Lower lobe of right lung (tissue), 2 donors: ENCODE data around the gene INAVA. TPM values are rescaled to one million over a fixed set of nuclear protein-coding genes. Genes with fewer than 3 reads are reported as not detected.

Experiments used
- ATAC-seq, 2 donors: fragments of 200-7000 bp; cut with Tn5 transposase; one replicate each; pipeline ENCODE4 v1.9.1; 2020 to 2022; ENCODE audit warnings: mild to moderate bottlenecking in 2 of 2, moderate library complexity in 2 of 2
- DNase-seq: peaks from one replicate; pipeline ENCODE4 v3.0.0-alpha.2; 2020
- H3K27ac ChIP-seq: fragments of 200-600 bp; one replicate; pipeline ENCODE4 v1.8.0; 2022
- H3K27me3 ChIP-seq: fragments of 200-600 bp; one replicate; pipeline ENCODE4 v1.8.0; 2022; ENCODE audit warnings: low read depth
- H3K36me3 ChIP-seq: fragments of 200-600 bp; one replicate; pipeline ENCODE4 v1.8.0; 2022; ENCODE audit warnings: mild to moderate bottlenecking
- H3K4me1 ChIP-seq: fragments of 200-600 bp; one replicate; pipeline ENCODE4 v1.8.0; 2022
- H3K4me3 ChIP-seq: fragments of 200-600 bp; one replicate; pipeline ENCODE4 v1.8.0; 2022; ENCODE audit warnings: mild to moderate bottlenecking
- H3K9me3 ChIP-seq: fragments of 200-600 bp; one replicate; pipeline ENCODE4 v1.8.0; 2022
- CTCF ChIP-seq: fragments of 200-600 bp; IDR thresholded peaks from one replicate; pipeline ENCODE4 v1.8.0; 2022; ENCODE audit warnings: antibody characterized with exemption, mild to moderate bottlenecking
- intact Hi-C: fragments of 100-400 bp; cut with DNase I; formaldehyde crosslinking; loops from one replicate; pipeline ENCODE4 v1.11.0; 2022
- total RNA-seq: library from RNA; stranded (reverse); fragmentation: NEBNext Ultra II Directional; extraction: Animal tissue kit (Norgen Biotek cat#: 25700); gene quantifications from one replicate; pipeline ENCODE4 v1.2.1, GENCODE V29; 2021
- donor health status: DM: no; HTN: yes; CAD: no; lungs with severe emphysema.

The INAVA gene
- total RNA-seq, 1 donor from 2014 or later = 7.8 TPM

GRCh38 chr1:200916152-200916551 is 21.5 kb downstream of the INAVA start:
- intact Hi-C loops = no loop called here
- Histone ChIP-seq H3K9me3 (no peaks in the 10 kb centered on the region), H3K4me1 (no peaks in the 10 kb centered on the region), H3K27me3 (no peaks in the 10 kb centered on the region), H3K36me3 (no peaks in the 10 kb centered on the region), H3K27ac (no peak overlapping the region), H3K4me3 (no peak overlapping the region)
- no peak for DNase-seq
- no peak for TF ChIP-seq CTCF
- peak in 1 of 2 donors; percentile 10 for ATAC-seq

- Histone ChIP-seq H3K27me3 (no peaks in the 10 kb centered on the region), H3K4me3 (no peak overlapping the region), H3K9me3 (no peaks in the 10 kb centered on the region), H3K27ac (no peak overlapping the region), H3K36me3 (no peaks in the 10 kb centered on the region), H3K4me1 (no peaks in the 10 kb centered on the region)
- TF ChIP-seq CTCF = no peak
- ATAC-seq = no peak
- intact Hi-C loops = no loop called here
- DNase-seq = no peak
Observed at GRCh38 chr1:200916681-200917080, 22.0 kb downstream of the INAVA start.

GRCh38 chr1:200917291-200917817 is 22.7 kb downstream of the INAVA start:
- DNase-seq (no peak), ATAC-seq (no peak)
- Histone ChIP-seq H3K4me1 (no peaks in the 10 kb centered on the region), H3K4me3 (no peak overlapping the region), H3K9me3 (no peaks in the 10 kb centered on the region), H3K36me3 (no peaks in the 10 kb centered on the region), H3K27me3 (no peaks in the 10 kb centered on the region), H3K27ac (no peak overlapping the region)
- intact Hi-C loops = no loop called here
- TF ChIP-seq CTCF = no peak

GRCh38 chr1:200918006-200918405 is 23.3 kb downstream of the INAVA start:
- H3K4me1 ChIP-seq = no peaks in the 10 kb centered on the region
- H3K9me3 ChIP-seq = no peaks in the 10 kb centered on the region
- H3K27ac ChIP-seq = no peak overlapping the region
- ATAC-seq = no peak
- DNase-seq = no peak
- no peak overlapping the region for H3K4me3 ChIP-seq
- intact Hi-C loops = no loop called here
- no peak for TF ChIP-seq CTCF
- H3K27me3 ChIP-seq = no peaks in the 10 kb centered on the region
- H3K36me3 ChIP-seq = no peaks in the 10 kb centered on the region

GRCh38 chr1:200919386-200919785 is 24.7 kb downstream of the INAVA start:
- intact Hi-C loops = no loop called here
- no peaks in the 10 kb centered on the region for H3K27me3 ChIP-seq
- no peak overlapping the region for H3K4me3 ChIP-seq
- H3K36me3 ChIP-seq = no peaks in the 10 kb centered on the region
- no peak overlapping the region for H3K27ac ChIP-seq
- ATAC-seq = no peak
- no peaks in the 10 kb centered on the region for H3K9me3 ChIP-seq
- no peak for TF ChIP-seq CTCF
- DNase-seq = no peak
- no peaks in the 10 kb centered on the region for H3K4me1 ChIP-seq
